Measurements from ENCODE around the gene KDM5C. TPM values are rescaled to one million over a fixed set of nuclear protein-coding genes. Genes with fewer than 3 reads are reported as not detected.

The KDM5C gene
- total RNA-seq, 2 donors from 2014 or later: 95.9 to 101 TPM

DNA sequence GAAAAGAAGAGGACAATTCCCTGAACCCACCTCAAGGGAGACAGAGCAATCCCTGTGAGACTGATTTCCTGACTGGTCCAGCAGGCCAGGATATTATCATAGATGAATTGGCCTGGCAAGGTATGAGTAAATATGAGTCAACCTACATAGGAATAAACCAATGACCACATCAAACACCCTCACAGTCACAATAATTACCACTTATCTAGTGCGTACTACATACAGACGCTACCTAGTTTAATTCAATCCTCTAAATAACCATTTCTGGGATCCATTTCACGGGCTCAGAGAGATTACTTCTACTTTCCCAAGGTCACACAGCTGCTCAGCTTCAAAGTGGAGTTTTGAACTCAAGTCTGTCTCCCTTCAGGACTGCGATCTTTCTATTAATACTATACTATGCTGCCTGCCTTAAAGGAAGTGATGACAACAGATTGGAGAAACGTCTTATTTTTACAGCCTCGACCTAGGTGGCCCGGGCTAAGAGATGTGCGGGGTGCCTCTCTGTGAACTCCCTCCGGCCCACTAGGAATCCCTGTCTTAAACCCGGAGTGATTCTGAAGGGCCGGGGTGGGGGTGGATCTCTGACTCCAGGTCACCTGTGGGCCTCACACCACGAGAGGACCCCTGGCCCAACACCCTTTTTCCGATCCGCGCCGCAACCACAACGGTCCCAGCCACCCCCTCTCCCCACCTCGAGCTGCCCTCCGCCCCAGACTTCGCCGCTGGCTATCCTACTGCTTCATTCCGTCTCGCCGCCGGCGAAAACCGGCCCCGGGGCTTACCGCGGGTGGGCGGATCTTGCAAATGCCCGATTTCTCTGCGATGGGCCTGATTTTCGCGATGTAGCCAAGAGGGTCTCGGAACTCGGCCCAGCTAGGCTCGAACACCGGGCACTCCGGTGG is 800 bp downstream of the KDM5C start:
- 3 to 28% methylated on average over 3 to 34 of the region's 40 CpGs for WGBS, 2 experiments (ENCODE audit: insufficient coverage in 1 of 2, insufficient read length in 1 of 2)

GRCh38 chrX:53223068-53223693 is 1.8 kb downstream of the KDM5C start:
- H3K27me3 ChIP-seq (ENCODE audit: control insufficient read depth, insufficient read depth, low read length, poor library complexity, severe bottlenecking): no peaks in the 10 kb centered on the region

More for the DNA sequence above, 800 bp downstream of the KDM5C start:
- peak overlapping the region; percentile 99 for H3K27ac Mint-ChIP-seq
- H3K27me3 ChIP-seq (ENCODE audit: control insufficient read depth, insufficient read depth, low read length, poor library complexity, severe bottlenecking): no peaks in the 10 kb centered on the region
- peak overlapping the region; percentile 92 for H3K4me3 ChIP-seq (ENCODE audit: low read length)
- H3K36me3 Mint-ChIP-seq (ENCODE audit: low read depth): peaks cover 10% of the 10 kb centered on the region
- peaks cover 16% of the 10 kb centered on the region for H3K4me1 Mint-ChIP-seq
- H3K9me3 ChIP-seq (ENCODE audit: control insufficient read depth, low read length): no peaks in the 10 kb centered on the region
- H3K4me3 Mint-ChIP-seq: peak overlapping the region; percentile 91
- H3K4me1 ChIP-seq (ENCODE audit: control insufficient read depth, insufficient read depth, low read length): no peaks in the 10 kb centered on the region
- H3K9ac ChIP-seq (ENCODE audit: extremely low read depth, low read length, poor library complexity, severe bottlenecking): peak overlapping the region; percentile 96
- peak overlapping the region; percentile 98 for H3K27ac ChIP-seq (ENCODE audit: low read depth, low read length)
- no peaks in the 10 kb centered on the region for H3K27me3 Mint-ChIP-seq (ENCODE audit: insufficient read depth)
- H3K9me3 Mint-ChIP-seq: peaks cover 51% of the 10 kb centered on the region
- TF ChIP-seq, protein P1, sequence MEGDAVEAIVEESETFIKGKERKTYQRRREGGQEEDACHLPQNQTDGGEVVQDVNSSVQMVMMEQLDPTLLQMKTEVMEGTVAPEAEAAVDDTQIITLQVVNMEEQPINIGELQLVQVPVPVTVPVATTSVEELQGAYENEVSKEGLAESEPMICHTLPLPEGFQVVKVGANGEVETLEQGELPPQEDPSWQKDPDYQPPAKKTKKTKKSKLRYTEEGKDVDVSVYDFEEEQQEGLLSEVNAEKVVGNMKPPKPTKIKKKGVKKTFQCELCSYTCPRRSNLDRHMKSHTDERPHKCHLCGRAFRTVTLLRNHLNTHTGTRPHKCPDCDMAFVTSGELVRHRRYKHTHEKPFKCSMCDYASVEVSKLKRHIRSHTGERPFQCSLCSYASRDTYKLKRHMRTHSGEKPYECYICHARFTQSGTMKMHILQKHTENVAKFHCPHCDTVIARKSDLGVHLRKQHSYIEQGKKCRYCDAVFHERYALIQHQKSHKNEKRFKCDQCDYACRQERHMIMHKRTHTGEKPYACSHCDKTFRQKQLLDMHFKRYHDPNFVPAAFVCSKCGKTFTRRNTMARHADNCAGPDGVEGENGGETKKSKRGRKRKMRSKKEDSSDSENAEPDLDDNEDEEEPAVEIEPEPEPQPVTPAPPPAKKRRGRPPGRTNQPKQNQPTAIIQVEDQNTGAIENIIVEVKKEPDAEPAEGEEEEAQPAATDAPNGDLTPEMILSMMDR (conservative IDR thresholded peaks at IDR 0.05): no peak
- no peak for DNase-seq
- peaks cover 20% of the 10 kb centered on the region for H3K36me3 ChIP-seq (ENCODE audit: control insufficient read depth, insufficient read depth, low read length)

GRCh38 chrX:53211391-53211978 is 13.5 kb downstream of the KDM5C start:
- no peaks in the 10 kb centered on the region for H3K27me3 Mint-ChIP-seq (ENCODE audit: insufficient read depth)
- H3K27ac Mint-ChIP-seq: no peak overlapping the region

More at GRCh38 chrX:53223068-53223693, 1.8 kb downstream of the KDM5C start:
- no peaks in the 10 kb centered on the region for H3K9me3 ChIP-seq (ENCODE audit: control insufficient read depth, low read length)
- peak overlapping the region; percentile 17 for H3K27ac Mint-ChIP-seq
- no peak overlapping the region for H3K27ac ChIP-seq (ENCODE audit: low read depth, low read length)
- peaks cover 16% of the 10 kb centered on the region for H3K4me1 Mint-ChIP-seq
- TF ChIP-seq, protein P1 (conservative IDR thresholded peaks at IDR 0.05): peak; percentile 43
- peak overlapping the region; percentile 96 for H3K9ac ChIP-seq (ENCODE audit: extremely low read depth, low read length, poor library complexity, severe bottlenecking)
- H3K9me3 Mint-ChIP-seq: peaks cover 44% of the 10 kb centered on the region
- H3K4me3 Mint-ChIP-seq: peak overlapping the region; percentile 91
- H3K27me3 Mint-ChIP-seq (ENCODE audit: insufficient read depth): no peaks in the 10 kb centered on the region
- peaks cover 13% of the 10 kb centered on the region for H3K36me3 Mint-ChIP-seq (ENCODE audit: low read depth)
- peaks cover 22% of the 10 kb centered on the region for H3K36me3 ChIP-seq (ENCODE audit: control insufficient read depth, insufficient read depth, low read length)
- WGBS, 2 experiments (ENCODE audit: insufficient coverage in 1 of 2, insufficient read length in 1 of 2): 67% methylated on average over 2 of the region's 2 CpGs; no CpG with 5 or more reads in 1 of the 2 experiments
- no peaks in the 10 kb centered on the region for H3K4me1 ChIP-seq (ENCODE audit: control insufficient read depth, insufficient read depth, low read length)
- DNase-seq: peak; percentile 61
- peak overlapping the region; percentile 92 for H3K4me3 ChIP-seq (ENCODE audit: low read length)

More at GRCh38 chrX:53211391-53211978, 13.5 kb downstream of the KDM5C start:
- Histone ChIP-seq H3K4me3 (ENCODE audit: low read length) (no peak overlapping the region), H3K4me1 (ENCODE audit: control insufficient read depth, insufficient read depth, low read length) (no peaks in the 10 kb centered on the region), H3K9ac (ENCODE audit: extremely low read depth, low read length, poor library complexity, severe bottlenecking) (no peak overlapping the region), H3K27me3 (ENCODE audit: control insufficient read depth, insufficient read depth, low read length, poor library complexity, severe bottlenecking) (no peaks in the 10 kb centered on the region), H3K27ac (ENCODE audit: low read depth, low read length) (no peak overlapping the region), H3K9me3 (ENCODE audit: control insufficient read depth, low read length) (no peaks in the 10 kb centered on the region), H3K36me3 (ENCODE audit: control insufficient read depth, insufficient read depth, low read length) (peaks cover 55% of the 10 kb centered on the region)
- peaks cover 69% of the 10 kb centered on the region for H3K36me3 Mint-ChIP-seq (ENCODE audit: low read depth)
- WGBS, 2 experiments (ENCODE audit: insufficient coverage in 1 of 2, insufficient read length in 1 of 2): 99% methylated on average over 9 of the region's 9 CpGs; no CpG with 5 or more reads in 1 of the 2 experiments
- no peaks in the 10 kb centered on the region for H3K4me1 Mint-ChIP-seq
- H3K9me3 Mint-ChIP-seq: peaks cover 37% of the 10 kb centered on the region
- TF ChIP-seq, protein P1 (conservative IDR thresholded peaks at IDR 0.05): no peak
- DNase-seq: no peak
- no peak overlapping the region for H3K4me3 Mint-ChIP-seq
